ENCODE measurements around the gene SLC41A3.

DNA sequence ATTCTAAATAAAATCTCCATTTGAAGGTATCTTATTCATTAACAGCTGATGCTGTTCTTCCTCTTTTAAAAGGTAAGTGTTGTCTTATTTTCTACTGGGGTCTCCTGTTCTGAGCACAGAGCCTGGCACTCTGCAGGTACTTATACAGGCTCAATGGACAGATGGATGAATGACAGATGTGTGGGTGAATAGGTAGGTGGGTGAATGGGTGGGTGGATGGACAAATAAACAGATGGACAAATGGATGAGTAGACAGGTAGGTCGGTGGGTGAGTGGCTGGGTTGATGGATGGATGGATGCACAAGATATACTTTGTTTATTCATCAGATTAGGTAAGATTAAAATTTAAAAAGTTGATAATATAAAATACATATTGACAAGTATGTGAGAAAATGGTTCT is 53.5 kb downstream of the SLC41A3 start:
- TF ChIP-seq, protein P1, sequence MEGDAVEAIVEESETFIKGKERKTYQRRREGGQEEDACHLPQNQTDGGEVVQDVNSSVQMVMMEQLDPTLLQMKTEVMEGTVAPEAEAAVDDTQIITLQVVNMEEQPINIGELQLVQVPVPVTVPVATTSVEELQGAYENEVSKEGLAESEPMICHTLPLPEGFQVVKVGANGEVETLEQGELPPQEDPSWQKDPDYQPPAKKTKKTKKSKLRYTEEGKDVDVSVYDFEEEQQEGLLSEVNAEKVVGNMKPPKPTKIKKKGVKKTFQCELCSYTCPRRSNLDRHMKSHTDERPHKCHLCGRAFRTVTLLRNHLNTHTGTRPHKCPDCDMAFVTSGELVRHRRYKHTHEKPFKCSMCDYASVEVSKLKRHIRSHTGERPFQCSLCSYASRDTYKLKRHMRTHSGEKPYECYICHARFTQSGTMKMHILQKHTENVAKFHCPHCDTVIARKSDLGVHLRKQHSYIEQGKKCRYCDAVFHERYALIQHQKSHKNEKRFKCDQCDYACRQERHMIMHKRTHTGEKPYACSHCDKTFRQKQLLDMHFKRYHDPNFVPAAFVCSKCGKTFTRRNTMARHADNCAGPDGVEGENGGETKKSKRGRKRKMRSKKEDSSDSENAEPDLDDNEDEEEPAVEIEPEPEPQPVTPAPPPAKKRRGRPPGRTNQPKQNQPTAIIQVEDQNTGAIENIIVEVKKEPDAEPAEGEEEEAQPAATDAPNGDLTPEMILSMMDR (conservative IDR thresholded peaks at IDR 0.05; ENCODE audit: low read length) = no peak
- no peak for TF ChIP-seq EZH2phosphoT487 (IDR thresholded peaks at IDR 0.05; ENCODE audit: borderline replicate concordance)

All from Loucy (cell line).